NCI-H187 treated with DMSO at 0.1 percent for 48 hours (cell line): ENCODE measurements around the gene PROCA1.

Experiments used
- DNase-seq: peaks from one replicate; lab custom pipeline; 2025; lab: John Stamatoyannopoulos, UW

The PROCA1 gene

DNA sequence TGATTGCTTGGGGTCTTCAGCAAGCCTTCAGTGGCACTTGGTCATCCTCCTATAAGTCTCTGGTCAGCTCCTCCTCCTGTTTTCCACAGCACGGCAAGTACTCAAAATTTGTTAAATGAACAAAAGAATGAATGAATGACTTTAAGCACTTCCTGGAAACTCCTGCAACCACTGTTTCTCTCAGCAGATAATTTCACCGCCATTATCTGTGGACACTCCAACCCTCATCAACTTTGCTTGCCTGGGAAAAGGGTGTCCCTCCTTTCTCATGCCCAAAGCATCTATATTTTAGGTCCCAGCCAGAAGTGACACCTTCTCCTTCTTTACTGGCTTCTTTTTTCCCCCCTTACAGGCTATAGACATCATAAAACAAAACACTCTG, 4.4 kb downstream of the PROCA1 start:
- no peak for DNase-seq

- no peak for DNase-seq
These were observed 5.0 kb downstream of the PROCA1 start for GRCh38 chr17:28706471-28707338.

DNA sequence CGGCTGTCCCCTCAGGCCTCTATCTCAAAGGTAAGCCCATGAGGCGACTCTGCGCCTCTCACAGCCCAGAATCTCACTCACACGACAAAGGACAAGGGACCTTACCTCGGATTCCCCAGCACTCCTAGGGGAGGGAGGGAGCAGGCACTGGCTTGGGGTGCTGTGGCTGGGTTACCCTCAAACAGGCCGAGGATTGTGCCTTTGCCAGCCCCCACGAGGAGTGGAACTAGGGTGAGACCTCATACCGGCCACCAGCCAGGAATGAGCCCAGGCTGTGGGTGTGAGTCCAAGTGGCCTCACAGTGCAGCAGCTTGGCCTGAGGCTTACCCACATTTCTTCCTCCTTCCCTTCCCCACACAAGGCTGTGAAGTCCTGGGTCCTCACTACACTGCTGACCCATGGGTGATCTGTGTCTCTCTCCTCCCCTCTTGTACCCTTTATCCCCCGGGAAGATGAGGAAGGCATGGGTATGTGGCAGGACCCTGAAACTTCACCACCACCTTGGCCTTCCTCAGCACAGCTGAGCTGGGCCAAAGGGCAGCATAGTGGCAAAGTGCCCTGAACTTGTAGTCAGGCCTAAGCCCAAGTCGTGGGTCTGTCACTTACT, 5.9 kb downstream of the PROCA1 start:
- no peak for DNase-seq

GRCh38 chr17:28705074-28705659, 6.5 kb downstream of the PROCA1 start:
- DNase-seq, result no peak

DNA sequence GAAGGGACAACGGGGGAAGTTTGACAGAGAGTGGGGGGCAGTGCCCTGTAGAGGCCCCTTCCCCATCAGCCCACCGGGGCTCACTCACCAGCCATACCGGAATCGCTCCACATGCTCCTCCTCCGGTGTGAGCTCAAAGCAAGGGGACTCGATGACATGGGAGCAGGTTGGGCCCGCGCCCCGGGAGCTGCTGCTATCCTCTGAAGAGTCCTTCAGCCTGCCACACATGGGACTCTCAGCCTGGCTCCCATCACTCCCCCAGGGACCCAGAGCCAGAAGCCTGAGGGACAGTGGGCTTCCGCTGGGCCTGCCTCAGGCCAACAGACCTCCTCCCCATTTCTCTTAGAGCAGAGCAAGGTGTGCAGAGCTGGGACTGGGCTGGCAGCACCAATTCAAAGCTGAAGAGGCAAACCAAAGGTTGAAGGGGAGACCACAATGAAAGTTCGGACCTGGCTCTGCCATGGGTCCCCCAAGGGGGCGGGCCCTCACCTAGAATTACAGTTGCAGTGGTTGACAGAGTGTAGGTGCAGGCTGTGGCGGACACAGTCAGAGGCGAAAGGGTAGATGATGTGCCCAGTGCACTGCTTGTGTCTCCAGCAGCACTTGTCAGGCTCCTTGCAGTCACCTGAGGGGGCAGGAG, 7.3 kb downstream of the PROCA1 start:
- no peak for DNase-seq

DNA sequence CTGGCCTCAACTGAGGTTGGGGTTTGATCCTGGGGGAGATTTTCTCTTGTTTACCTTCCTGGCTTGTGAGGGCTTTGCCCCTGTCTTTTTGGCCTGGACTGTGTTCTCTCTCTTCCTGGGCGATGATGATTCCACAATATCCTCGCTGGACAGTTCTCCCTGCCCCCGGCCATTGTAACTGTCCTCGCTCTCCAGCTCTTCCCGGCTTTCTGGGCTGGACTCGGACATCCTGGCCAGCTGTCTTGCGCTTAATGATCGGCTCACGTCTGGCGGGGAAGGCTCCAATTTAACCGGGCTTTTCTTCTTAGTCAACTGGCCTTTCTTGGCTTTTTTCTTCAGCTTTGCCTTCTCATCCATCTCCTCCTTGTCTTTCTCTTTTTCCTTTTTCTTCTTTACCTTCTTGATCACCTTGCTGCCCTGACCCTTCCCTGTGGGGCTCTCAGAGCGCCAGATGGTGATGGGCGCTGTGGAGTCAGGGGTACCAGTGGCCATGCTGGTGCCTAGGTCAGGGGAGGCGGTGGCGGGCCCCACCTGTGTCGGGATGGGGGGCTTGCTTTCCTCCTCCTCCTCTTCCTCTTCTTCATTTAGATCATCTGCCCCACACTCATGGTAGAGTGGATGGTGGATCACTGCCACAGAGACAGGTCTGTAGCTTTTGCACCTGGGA, 8.0 kb downstream of the PROCA1 start:
- DNase-seq, result no peak

- no peak for DNase-seq
These were observed 8.9 kb downstream of the PROCA1 start for GRCh38 chr17:28702752-28703150.

DNA sequence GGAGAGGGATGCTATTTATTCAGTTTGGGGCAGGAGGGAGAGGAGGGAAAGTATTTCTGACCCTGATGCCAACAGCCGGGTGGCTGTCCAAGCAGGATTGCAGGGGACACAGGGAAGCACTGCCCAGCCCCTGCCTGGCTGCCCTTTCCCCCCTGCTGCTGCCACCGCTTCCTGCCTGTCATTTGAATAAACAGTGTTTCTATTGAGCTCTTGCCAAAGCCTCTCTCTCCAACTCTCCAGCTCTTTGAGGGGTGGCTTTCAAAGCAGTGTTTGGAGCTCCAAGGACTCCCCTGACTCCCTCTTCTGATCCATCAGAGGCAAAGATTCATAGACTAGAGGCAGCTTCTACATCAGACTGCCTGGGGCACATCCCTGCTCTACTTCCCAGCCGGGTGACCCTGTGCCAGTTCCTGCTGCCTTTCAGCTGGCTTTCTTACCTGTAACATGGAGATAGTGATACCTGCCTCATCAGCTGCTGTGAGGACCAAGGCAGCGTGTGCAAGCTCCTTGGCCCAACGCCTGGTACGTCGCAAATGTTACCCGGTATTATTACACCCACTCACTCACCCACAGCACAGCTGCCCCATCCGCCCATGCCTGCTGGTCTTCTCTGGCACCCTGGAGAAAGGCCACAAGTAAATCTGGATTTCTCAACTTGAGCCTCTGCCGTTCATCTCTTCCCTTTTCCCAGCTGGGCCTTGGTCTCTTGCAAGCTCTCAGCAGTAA, 9.5 kb downstream of the PROCA1 start:
- DNase-seq, result no peak

DNA sequence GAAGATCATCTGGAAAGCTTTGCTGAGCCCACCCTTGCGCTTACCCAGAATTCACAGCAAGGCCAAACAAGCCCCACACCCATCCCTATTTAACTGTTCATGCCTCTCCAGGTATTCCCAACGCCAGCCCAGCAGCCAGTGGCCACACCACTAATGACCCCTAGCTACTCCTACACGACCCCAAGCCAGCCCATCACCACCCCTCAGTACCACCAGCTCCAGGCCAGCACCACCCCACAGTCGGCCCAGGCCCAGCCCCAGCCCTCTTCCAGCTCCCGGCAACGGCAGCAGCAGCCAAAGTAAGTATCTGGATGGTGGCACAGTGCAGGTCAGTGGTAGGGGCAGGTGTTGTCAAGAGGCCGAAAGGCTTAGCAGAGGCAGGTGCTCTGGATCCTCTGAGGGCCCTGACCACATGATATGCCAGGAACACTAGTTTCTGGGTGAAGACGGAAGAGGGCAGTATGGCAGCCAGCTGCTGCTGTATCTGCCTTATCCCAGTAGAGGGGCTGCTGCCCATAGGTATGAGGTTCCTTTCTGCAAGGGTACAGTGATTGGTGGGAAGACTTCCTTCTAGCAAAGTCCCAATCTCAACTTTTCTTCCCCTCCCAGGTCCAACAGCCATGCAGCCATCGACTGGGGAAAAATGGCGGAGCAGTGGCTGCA, 10.7 kb downstream of the PROCA1 start:
- DNase-seq, result no peak

DNA sequence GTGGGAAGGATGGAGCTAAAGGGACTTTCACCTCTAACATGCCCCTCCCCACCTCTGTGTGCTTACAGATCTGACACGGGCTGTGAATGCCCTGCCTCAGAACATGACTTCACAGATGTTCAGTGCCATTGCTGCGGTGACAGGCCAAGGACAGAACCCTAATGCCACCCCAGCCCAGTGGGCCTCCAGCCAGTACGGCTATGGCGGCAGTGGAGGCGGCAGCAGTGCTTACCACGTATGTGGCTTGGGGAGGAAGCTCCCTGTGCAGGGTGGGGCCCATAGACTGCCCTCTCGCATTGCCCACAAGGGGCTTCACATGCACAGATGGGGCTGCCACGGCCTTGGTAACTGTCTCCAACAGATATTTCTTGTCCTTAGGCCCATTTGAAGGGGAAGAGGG, 11.4 kb downstream of the PROCA1 start:
- DNase-seq, result no peak

DNA sequence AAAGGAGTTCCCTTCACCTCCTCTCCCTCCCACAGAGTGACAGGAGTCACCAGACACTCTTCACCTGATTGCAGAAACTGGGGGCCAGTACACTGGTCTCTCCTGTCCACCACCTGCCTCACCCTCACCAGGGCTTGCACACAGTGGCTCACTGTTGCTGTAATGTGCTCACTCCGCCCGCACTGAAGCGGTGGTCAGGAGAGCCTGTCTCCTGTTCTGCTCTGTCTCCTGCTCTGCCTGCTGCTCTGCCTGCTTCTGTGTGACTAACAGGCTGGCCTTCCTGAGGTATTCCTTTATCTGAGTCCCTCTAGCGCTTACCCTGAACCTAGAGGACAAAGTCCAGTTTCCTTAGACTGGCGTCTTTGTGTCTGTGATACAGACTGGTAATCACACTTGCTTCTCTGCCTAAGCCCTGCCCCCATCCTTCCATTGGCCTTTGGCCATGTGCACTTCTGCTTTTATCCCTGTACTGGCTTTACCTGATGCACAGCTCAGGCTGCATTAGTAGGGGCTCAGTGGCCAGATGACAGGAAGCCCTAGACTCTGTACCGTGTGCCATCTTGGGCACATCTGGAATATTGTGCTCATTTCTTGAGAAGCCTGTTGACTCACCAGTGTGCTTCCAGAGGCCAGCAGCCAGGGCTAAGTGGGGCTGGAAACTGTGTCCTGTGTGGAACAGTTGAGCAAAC, 13.3 kb downstream of the PROCA1 start:
- no peak for DNase-seq

DNA sequence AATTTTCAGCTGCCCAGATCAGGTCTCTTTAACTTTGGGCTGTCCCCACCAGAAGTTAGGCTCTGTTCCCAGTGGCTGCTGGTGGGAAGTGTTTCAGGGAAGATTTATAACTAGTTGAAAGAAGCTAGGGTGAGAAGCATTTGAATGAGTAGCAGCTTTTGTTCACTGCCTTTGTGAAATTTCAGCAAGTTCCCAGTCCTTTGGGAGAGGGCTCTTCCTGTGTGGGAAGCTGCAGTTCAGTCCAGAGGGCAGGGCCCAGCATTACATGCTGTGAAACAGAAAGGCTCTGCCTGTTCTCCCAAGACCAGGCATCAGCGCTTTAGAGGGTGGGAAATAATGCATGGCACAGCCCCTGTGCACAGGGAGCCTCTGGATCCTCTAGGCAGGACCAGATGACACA, 17.8 kb downstream of the PROCA1 start:
- DNase-seq, result no peak

DNA sequence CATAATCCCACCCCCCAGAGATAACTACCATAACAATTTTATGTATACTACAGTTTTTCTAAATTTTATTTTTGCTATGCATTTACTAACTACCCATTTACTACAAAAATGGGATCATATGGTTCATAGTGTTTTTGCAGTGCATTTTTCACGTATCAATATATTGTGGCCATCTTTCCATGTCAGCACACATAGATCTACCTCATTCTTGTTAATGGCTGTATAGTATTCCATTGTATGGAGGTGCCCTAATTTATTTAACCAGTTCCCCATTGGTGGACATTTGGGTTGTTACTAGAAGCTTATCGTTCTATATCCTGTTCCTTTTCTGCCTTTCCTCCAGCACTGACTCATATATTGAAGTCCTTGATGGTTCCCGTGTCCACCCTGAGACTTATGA, 22.7 kb downstream of the PROCA1 start:
- no peak for DNase-seq

- no peak for DNase-seq
These were observed 23.2 kb downstream of the PROCA1 start for GRCh38 chr17:28688481-28688880.

DNA sequence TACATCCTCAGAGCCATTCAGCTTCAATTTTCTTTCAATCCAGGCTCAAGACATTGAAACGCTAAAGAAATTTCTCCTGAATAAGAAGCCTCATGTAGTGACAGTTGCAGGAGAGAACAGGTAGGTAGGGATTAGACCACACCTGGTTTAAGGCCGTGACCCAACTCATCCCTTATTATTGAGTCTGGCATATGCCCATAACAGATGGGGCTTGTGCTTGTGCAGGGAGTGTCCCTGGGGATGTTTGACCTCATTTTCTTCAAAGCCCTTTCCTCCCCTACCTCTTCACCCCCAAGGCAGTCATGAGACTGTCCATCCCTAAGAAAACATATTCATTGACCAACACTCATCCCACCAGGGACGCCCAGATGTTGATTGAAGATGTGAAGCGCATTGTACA, 25.4 kb downstream of the PROCA1 start:
- DNase-seq, result no peak

- DNase-seq, result no peak
These were observed 26.3 kb downstream of the PROCA1 start for GRCh38 chr17:28685366-28685765.

DNA sequence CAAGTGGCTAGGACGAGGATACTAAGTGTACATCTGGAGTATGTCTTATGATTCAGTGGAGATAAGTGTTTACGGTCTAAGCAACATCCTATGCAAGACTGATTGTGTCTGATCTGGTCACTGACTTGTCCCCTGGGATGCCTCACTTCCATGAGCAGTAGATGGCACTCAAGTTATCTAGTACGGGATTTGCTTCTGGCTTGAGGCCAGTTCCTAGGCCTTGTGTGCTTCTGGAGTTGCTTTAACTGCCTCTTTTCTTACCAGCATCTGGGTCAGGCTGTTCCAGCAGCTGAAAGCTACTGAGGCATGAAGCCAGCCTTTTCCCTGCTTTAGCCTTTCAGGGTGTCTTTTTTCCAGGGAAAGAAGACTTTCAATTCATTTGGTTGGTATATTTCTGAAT, 26.7 kb downstream of the PROCA1 start:
- peak; percentile 91 for DNase-seq

DNA sequence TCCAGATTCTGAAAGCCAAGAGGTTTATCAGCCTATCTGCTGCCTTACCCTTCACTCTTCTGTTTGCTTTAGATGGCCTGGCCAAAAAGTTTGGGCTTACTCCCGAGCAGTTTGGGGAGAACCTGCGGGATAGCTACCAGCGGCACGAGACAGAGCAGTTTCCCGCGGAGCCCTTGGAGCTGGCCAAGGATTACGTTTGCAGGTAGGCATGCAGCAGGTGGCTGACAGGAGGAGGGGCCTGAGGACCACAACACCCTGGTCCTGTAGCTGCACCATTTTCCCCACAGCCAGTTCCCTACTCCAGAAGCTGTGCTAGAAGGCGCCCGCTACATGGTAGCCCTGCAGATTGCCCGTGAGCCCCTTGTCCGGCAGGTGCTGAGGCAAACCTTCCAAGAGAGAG, 29.0 kb downstream of the PROCA1 start:
- no peak for DNase-seq

- DNase-seq, result no peak
These were observed 35.7 kb downstream of the PROCA1 start for GRCh38 chr17:28675980-28676379.

- no peak for DNase-seq
These were observed 36.2 kb downstream of the PROCA1 start for GRCh38 chr17:28675490-28675889.

DNA sequence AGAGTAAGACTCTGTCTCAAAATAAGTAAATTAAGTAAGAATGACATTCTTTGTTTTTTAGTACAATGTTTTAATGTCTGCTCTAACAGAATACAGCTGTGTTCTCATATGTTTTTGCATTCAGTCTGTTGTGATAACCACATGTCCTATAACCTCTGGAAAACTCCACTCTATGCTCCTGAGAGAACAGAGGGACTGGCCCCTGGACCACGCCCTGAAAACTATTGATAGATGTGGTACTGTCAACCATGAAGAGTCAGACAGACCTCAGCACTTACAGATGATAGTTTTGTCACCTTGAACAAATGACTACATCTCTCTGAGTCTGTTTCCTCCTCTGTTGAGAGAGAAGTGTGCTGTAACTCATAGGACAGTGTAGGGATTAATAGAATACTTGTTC, 41.8 kb downstream of the PROCA1 start:
- no peak for DNase-seq
